Activated T-cell treated with anti-CD3 and anti-CD28 coated beads, Interleukin-2, amount 50 U/mL, for 48 hours (primary cell): ENCODE measurements around the gene PCDHB7.
"Not testable (repeated sequence)": the region's sequence is repeated elsewhere in the genome, so short reads cannot be mapped to it uniquely, and the experiment has no call there.

Experiments used
- DNase-seq, 2 experiments: peaks; one replicate each; pipeline ENCODE4 v3.0.0-alpha.2; 2020

PCDHB7 gene

DNA sequence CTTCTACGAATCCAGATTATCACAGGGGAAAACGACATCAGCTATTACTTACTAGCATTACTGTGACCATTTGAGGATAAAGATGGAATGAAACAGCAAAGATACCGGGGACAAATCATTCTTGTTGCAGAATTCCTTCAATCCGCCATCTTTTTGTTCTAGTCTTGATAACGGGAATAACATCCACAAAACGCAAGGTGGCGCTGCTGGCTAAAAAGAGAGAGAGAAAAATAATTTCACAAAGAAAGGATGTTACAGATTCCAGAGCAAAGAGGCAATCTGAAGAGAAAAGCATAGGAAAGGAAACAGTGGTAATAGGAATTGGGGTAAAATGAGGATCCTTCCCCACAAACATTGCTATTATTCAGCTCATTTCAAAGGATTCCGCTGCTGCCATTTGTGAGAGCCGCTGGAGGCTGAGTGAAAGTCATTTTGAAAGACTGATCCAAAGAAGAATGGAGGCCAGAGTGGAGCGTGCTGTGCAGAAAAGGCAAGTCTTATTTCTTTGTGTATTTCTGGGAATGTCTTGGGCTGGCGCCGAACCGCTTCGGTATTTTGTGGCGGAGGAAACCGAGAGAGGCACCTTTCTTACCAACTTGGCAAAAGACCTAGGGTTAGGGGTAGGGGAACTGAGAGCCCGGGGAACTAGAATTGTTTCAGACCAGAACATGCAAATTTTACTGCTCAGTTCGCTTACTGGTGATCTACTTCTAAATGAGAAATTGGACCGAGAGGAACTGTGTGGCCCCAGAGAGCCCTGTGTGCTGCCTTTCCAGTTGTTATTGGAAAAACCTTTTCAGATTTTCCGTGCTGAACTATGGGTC is at the start of gene PCDHB7:
TSS of gene PCDHB7 (plus strand) at position 264 of the 824 bp plus-strand sequence. CDS start at position 456, 192 bp downstream.
- no peak for DNase-seq

DNA sequence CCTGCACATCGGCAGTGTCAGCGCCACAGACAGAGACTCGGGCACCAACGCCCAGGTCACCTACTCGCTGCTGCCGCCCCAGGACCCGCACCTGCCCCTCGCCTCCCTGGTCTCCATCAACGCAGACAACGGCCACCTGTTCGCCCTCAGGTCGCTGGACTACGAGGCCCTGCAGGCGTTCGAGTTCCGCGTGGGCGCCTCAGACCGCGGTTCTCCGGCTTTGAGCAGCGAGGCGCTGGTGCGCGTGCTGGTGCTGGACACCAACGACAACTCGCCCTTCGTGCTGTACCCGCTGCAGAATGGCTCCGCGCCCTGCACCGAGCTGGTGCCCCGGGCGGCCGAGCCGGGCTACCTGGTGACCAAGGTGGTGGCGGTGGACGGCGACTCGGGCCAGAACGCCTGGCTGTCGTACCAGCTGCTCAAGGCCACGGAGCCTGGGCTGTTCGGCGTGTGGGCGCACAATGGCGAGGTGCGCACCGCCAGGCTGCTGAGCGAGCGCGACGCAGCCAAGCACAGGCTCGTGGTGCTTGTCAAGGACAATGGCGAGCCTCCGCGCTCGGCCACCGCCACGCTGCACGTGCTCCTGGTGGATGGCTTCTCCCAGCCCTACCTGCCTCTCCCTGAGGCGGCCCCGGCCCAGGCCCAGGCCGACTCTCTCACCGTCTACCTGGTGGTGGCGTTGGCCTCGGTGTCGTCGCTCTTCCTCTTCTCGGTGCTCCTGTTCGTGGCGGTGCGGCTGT is 48.9 kb upstream of the PCDHB7 start:
- DNase-seq: not testable (repeated sequence)

DNA sequence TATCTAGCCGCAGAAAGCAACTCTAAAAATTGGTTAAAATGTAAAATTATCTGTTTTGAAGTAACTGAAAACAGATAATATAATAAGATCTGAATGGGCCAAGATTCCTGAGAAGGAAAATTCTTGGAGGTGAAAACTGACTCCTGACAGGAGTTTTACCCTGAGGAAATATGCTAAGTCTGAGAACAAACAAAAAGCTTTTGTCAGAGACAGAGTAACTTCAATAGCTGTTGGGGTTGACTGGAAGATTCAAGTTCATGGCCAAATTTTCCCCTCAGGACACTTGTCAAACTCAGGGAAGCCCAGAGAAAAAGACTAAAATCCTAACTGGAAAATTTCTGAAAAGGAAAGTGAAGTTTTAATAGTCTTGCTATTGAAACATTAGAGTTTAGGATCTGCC is 45.1 kb upstream of the PCDHB7 start:
- DNase-seq: no peak

DNA sequence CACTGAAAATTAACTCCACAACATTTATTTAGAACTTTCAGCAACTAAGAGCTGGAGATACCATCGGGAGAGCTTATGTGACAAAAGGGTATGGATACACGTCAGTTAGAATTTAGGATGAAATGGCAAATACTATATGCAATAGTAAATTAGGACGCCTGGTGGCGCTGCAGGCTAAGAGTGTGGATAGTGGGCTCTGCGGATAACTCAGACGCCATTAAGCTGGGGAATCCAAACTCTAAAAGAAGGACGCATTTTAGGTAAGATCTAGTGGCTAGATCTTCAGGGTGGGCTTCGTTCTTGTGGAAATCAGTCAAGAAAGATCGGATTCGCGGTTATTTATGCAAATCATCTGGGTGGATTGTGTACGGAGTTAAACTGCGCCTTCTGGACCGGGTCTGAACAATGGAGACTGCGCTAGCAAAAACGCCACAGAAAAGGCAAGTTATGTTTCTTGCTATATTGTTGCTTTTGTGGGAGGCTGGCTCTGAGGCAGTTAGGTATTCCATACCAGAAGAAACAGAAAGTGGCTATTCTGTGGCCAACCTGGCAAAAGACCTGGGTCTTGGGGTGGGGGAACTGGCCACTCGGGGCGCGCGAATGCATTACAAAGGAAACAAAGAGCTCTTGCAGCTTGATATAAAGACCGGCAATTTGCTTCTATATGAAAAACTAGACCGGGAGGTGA is 37.3 kb upstream of the PCDHB7 start, which contains the start of gene PCDHB5:
TSS of gene PCDHB5 (plus strand) at position 177 of the 688 bp plus-strand sequence. CDS start at position 406, 229 bp downstream.
- no peak for DNase-seq

DNA sequence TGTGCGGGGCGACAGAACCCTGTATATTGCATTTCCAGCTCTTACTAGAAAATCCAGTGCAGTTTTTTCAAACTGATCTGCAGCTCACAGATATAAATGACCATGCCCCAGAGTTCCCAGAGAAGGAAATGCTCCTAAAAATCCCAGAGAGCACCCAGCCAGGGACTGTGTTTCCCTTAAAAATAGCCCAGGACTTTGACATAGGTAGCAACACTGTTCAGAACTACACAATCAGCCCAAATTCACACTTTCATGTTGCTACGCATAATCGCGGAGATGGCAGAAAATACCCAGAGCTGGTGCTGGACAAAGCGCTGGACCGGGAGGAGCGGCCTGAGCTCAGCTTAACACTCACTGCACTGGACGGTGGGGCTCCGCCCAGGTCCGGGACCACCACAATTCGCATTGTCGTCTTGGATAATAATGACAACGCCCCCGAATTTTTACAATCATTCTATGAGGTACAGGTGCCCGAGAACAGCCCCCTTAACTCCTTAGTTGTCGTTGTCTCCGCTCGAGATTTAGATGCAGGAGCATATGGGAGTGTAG is 36.7 kb upstream of the PCDHB7 start:
- no peak for DNase-seq

DNA sequence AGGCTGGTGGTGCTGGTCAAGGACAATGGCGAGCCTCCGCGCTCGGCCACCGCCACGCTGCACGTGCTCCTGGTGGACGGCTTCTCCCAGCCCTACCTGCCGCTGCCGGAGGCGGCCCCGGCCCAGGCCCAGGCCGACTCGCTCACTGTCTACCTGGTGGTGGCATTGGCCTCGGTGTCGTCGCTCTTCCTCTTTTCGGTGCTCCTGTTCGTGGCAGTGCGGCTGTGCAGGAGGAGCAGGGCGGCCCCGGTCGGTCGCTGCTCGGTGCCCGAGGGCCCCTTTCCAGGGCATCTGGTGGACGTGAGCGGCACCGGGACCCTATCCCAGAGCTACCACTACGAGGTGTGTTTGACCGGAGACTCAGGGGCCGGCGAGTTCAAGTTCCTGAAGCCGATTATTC is 35.1 kb upstream of the PCDHB7 start:
- DNase-seq: not testable (repeated sequence)

DNA sequence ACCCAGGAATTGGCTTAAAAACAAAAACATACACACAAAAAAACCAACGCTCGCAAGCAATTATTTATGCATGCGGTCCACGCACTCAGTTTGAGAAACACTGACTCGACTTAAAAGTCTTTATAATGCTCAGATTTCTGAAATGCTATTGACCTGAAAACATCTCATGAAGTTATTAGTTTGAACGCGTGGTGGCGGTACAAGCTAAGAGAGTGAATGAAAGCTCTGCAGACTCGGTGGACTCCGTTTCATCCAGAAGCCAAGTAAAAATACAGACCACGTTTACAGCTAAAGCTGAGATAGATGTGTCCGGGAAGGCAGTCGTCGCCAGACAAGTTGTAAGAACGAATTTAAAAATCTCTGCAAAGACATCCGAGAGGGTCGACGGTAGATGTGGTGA is 22.6 kb upstream of the PCDHB7 start, which contains the start of gene PCDHB6:
TSS of gene PCDHB6 (plus strand) at position 246 of the 400 bp plus-strand sequence. CDS start 201 bp downstream, outside the sequence.
- no peak for DNase-seq

DNA sequence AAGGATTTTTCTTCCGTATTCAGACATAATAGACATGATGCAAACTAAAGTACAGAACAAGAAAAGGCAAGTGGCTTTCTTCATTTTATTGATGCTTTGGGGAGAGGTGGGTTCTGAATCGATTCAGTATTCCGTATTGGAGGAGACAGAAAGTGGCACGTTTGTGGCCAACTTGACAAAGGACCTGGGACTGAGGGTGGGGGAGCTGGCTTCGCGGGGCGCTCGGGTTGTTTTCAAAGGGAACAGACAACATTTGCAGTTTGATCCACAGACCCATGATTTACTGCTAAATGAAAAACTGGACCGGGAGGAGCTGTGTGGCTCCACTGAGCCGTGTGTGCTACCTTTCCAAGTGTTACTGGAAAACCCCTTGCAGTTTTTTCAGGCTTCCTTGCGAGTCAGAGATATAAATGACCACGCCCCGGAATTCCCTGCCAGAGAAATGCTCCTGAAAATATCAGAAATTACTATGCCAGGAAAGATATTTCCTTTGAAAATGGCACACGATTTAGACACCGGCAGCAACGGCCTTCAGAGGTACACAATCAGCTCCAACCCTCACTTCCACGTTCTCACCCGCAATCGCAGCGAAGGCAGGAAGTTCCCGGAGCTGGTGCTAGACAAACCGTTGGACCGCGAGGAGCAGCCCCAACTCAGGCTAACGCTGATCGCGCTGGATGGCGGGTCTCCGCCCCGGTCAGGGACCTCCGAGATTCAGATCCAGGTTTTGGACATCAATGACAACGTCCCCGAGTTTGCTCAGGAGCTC is 22.0 kb upstream of the PCDHB7 start:
- no peak for DNase-seq

DNA sequence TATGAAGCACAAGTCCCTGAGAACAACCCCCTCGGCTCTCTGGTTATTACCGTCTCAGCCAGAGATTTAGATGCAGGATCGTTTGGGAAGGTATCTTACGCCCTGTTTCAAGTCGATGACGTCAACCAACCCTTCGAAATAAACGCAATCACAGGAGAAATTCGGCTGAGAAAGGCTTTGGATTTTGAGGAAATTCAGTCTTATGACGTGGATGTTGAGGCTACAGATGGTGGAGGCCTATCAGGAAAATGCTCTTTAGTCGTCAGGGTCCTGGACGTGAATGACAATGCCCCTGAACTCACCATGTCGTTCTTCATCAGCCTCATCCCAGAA is 21.5 kb upstream of the PCDHB7 start:
- DNase-seq: no peak

DNA sequence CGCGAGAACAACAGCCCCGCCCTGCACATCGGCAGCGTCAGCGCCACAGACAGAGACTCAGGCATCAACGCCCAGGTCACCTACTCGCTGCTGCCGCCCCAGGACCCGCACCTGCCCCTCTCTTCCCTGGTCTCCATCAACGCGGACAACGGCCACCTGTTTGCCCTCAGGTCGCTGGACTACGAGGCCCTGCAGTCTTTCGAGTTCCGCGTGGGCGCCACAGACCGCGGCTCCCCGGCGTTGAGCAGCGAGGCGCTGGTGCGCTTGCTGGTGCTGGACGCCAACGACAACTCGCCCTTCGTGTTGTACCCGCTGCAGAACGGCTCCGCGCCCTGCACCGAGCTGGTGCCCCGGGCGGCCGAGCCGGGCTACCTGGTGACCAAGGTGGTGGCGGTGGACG is 20.8 kb upstream of the PCDHB7 start:
- not testable (repeated sequence) for DNase-seq

DNA sequence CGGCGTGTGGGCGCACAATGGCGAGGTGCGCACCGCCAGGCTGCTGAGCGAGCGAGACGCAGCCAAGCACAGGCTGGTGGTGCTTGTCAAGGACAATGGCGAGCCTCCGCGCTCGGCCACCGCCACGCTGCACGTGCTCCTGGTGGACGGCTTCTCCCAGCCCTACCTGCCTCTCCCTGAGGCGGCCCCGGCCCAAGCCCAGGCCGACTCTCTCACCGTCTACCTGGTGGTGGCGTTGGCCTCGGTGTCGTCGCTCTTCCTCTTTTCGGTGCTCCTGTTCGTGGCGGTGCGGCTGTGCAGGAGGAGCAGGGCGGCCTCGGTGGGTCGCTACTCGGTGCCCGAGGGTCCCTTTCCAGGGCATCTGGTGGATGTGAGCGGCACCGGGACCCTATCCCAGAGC is 20.3 kb upstream of the PCDHB7 start:
- not testable (repeated sequence) for DNase-seq

DNA sequence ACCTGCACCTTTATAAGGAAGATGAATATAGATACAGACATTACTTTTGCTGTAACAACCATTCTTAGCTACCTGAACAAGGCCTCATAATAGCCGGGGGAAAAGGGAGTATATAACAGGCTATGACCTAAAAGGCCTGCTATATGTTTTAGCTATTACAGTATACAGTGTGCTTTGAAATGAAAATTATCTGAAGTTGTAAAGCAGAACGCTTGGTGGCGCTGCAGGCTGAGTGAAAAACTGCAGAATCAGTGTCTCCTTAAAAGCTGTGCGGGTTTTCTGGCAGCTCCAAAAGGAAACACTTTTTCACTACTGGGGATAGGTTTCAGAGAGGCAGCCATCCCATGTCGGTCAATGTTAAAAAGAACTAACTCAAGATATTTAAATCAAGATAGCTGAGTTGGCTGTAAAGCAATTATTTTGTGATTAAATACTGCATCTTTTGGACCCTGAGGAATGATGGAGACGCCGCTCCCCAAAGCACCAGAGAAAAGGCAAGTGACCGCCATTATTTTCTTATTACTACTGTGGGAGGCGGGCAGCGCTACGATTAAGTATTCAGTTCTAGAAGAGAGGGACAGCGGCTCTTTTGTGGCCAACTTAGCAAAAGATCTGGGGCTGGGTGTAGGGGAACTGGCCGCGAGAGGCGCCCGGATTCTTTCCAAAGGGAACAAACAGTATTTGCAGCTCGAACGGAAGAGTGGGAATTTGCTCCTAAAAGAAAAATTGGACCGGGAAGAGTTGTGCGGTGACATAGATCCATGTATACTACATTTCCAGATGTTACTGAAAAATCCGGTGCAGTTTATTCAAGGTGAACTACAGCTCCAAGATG is 16.7 kb upstream of the PCDHB7 start:
- no peak for DNase-seq

DNA sequence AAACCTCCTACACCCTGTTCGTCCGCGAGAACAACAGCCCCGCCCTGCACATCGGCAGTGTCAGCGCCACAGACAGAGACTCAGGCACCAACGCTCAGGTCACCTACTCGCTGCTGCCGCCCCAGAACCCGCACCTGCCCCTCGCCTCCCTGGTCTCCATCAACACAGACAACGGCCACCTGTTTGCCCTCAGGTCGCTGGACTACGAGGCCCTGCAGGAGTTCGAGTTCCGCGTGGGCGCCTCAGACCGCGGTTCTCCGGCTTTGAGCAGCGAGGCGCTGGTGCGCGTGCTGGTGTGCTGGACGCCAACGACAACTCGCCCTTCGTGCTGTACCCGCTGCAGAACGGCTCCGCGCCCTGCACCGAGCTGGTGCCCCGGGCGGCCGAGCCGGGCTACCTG is 15.1 kb upstream of the PCDHB7 start:
- not testable (repeated sequence) for DNase-seq

DNA sequence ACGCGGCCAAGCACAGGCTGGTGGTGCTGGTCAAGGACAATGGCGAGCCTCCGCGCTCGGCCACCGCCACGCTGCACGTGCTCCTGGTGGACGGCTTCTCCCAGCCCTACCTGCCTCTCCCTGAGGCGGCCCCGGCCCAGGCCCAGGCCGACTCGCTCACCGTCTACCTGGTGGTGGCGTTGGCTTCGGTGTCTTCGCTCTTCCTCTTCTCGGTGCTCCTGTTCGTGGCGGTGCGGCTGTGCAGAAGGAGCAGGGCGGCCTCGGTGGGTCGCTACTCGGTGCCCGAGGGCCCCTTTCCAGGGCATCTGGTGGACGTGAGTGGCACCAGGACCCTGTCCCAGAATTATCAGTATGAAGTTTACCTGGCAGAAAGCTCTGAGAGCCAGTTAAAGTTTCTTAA is 14.5 kb upstream of the PCDHB7 start:
- DNase-seq: not testable (repeated sequence)

DNA sequence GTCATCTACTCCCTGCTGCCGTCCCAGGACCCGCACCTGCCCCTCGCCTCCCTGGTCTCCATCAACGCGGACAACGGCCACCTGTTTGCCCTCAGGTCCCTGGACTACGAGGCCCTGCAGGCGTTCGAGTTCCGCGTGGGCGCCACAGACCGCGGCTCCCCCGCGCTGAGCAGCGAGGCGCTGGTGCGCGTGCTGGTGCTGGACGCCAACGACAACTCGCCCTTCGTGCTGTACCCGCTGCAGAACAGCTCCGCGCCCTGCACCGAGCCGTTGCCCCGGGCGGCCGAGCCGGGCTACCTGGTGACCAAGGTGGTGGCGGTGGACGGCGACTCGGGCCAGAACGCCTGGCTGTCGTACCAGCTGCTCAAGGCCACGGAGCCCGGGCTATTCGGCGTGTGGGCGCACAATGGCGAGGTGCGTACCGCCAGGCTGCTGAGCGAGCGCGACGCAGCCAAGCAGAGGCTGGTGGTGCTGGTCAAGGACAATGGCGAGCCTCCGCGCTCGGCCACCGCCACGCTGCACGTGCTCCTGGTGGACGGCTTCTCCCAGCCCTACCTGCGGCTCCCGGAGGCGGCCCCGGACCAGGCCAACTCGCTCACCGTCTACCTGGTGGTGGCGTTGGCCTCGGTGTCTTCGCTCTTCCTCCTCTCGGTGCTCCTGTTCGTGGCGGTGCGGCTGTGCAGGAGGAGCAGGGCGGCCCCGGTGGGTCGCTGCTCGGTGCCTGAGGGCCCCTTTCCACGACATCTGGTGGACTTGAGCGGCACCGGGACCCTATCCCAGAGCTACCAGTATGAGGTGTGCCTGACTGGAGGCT is 2.1 kb downstream of the PCDHB7 start:
- DNase-seq: not testable (repeated sequence)

DNA sequence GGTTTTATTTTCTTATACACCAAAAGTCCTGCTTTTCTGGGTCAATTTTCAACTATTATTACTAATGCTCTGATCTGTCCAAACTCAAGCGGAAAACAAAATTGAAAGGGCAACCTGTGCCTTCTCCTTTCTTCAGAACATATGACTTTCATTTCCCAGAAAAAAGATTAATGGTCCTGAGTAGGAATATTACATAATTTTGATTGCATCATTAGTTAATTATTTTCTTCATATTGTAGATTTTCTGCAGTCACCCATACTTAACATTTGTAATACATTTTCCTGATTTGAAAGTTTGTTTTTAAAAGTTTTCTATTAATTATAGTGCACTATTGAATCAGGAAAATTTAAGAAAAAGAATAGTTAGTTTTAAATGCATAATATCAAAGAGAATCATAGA is 3.5 kb downstream of the PCDHB7 start:
- no peak for DNase-seq

DNA sequence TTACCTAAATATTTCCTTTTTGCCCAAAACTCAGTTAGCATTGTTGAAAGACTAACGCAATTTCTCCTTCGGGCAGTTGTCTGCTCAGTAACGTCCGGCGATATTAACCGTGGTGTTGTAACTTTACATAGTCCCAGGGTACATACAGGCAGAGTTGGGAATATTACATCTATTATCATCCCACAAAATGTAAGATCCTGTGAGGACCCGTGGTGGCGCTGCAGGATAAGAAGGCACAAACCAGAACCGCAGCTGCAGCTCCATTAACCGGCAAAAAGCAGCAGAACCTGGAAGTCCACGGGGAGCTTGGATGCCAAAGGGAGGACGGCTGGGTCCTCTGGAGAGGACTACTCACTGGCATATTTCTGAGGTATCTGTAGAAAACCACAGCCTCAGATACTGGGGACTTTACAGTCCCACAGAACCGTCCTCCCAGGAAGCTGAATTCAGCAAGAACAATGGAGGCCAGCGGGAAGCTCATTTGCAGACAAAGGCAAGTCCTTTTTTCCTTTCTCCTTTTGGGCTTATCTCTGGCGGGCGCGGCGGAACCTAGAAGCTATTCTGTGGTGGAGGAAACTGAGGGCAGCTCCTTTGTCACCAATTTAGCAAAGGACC is 5.2 kb downstream of the PCDHB7 start, which contains the start of gene PCDHB8:
TSS of gene PCDHB8 (plus strand) at position 214 of the 615 bp plus-strand sequence. CDS start at position 459, 245 bp downstream.
- DNase-seq: not testable (repeated sequence)

DNA sequence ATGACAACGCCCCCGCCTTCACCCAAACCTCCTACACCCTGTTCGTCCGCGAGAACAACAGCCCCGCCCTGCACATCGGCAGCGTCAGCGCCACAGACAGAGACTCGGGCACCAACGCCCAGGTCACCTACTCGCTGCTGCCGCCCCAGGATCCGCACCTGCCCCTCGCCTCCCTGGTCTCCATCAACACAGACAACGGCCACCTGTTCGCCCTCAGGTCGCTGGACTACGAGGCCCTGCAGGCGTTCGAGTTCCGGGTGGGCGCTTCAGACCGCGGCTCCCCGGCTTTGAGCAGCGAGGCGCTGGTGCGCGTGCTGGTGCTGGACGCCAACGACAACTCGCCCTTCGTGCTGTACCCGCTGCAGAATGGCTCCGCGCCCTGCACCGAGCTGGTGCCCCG is 6.9 kb downstream of the PCDHB7 start:
- DNase-seq: not testable (repeated sequence)

DNA sequence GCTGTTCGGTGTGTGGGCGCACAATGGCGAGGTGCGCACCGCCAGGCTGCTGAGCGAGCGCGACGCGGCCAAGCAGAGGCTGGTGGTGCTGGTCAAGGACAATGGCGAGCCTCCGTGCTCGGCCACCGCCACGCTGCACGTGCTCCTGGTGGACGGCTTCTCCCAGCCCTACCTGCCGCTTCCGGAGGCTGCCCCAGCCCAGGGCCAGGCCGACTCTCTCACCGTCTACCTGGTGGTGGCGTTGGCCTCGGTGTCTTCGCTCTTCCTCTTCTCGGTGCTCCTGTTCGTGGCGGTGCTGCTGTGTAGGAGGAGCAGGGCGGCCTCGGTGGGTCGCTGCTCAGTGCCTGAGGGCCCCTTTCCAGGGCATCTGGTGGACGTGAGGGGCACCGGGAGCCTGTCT is 7.4 kb downstream of the PCDHB7 start:
- DNase-seq: not testable (repeated sequence)

DNA sequence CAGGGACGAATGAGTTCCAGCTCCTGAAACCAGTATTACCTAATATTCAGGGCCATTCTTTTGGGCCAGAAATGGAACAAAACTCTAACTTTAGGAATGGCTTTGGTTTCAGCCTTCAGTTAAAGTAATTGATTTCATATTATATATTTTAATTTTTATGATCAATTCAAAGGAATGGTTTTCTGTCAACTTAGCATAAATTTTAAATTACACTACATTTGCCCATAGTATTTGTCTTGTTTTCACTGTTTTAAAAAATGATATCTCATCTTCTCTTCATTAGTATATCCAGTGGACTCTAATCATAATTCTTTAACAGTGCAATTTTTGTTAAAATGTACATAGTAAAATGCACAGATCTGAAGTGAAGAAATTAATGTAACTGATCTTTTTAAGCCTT is 7.9 kb downstream of the PCDHB7 start:
- DNase-seq: no peak
